OCI-LY7 (cell line): ENCODE measurements around the gene RBMS2. TPM values are rescaled to one million over a fixed set of nuclear protein-coding genes. Genes with fewer than 3 reads are reported as not detected.
A peak's percentile ranks its signal among the peaks of the same experiment; 100 is the strongest.
"Not testable (repeated sequence)": the region's sequence is repeated elsewhere in the genome, so short reads cannot be mapped to it uniquely, and the experiment has no call there.

Source experiments
- BruUV-seq: library from RNA; stranded (reverse); fragments of 400-500 nt; replicated peaks from 2 replicates; lab custom pipeline; 2021; lab: Mats Ljungman, UMichigan
- CTCF ChIA-PET: fragments of 300-600 bp; sonication (Branson Sonifier 250); formaldehyde crosslinking; loops from one replicate; lab custom pipeline; 2022; ENCODE audit warnings: antibody characterized with exemption; ENCODE audit not compliant: unreplicated experiment; lab: Charles Lee
- POLR2A ChIA-PET: fragments of 300-600 bp; sonication (Branson Sonifier 250); formaldehyde crosslinking; loops from one replicate; lab custom pipeline; 2022; ENCODE audit warnings: antibody characterized with exemption; lab: Charles Lee
- DNase-seq: peaks from one replicate; pipeline ENCODE4 v3.0.0-alpha.2; 2015; ENCODE audit warnings: low spot score
- H2AFZ ChIP-seq: fragments of 200-600 bp; sonication (generic), shearing (Covaris generic); 2 replicates; pipeline ENCODE4 v1.6.1; 2014; ENCODE audit warnings: mild to moderate bottlenecking, antibody characterized with exemption, low read length, moderate library complexity
- H3K27ac ChIP-seq: fragments of 200-600 bp; sonication (generic); 2 replicates; pipeline ENCODE4 v1.5.1; 2014; ENCODE audit warnings: mixed run types, low read depth, mild to moderate bottlenecking, moderate library complexity, low read length, inconsistent platforms; ENCODE audit not compliant: poor library complexity, severe bottlenecking
- H3K36me3 ChIP-seq: fragments of 200-600 bp; sonication (generic); 2 replicates; pipeline ENCODE4 v1.6.1; 2014; ENCODE audit warnings: mild to moderate bottlenecking, antibody characterized with exemption, low read length, moderate library complexity, mixed read lengths; ENCODE audit not compliant: insufficient read depth
- H3K4me1 ChIP-seq: fragments of 200-600 bp; sonication (generic); 2 replicates; pipeline ENCODE4 v1.5.1; 2014; ENCODE audit warnings: mild to moderate bottlenecking, low read length; ENCODE audit not compliant: insufficient read depth, poor library complexity, severe bottlenecking
- H3K4me2 ChIP-seq: fragments of 200-600 bp; sonication (generic); 2 replicates; pipeline ENCODE4 v1.6.1; 2014; ENCODE audit warnings: mild to moderate bottlenecking, low read length
- H3K4me3 ChIP-seq: fragments of 200-600 bp; sonication (generic); 2 replicates; pipeline ENCODE4 v1.5.1; 2014; ENCODE audit warnings: mild to moderate bottlenecking, low read depth, low read length; ENCODE audit not compliant: poor library complexity, severe bottlenecking
- H3K79me2 ChIP-seq: fragments of 200-600 bp; sonication (generic); 2 replicates; pipeline ENCODE4 v1.6.1; 2016; ENCODE audit warnings: low read depth, mild to moderate bottlenecking, low read length, moderate library complexity, mixed read lengths; ENCODE audit not compliant: insufficient read depth
- H3K9me2 ChIP-seq: fragments of 200-600 bp; sonication (generic); 2 replicates; pipeline ENCODE4 v1.6.1; 2016; ENCODE audit warnings: mild to moderate bottlenecking, low read length, mixed read lengths; ENCODE audit not compliant: insufficient read depth
- H3K9me3 ChIP-seq: fragments of 200-600 bp; sonication (generic); 2 replicates; pipeline ENCODE4 v1.6.1; 2014; ENCODE audit warnings: mild to moderate bottlenecking, mixed run types, low read length, mixed read lengths
- H4K20me1 ChIP-seq: fragments of 200-600 bp; sonication (generic); 2 replicates; pipeline ENCODE4 v1.6.1; 2014; ENCODE audit warnings: mild to moderate bottlenecking, antibody characterized with exemption, low read length, moderate library complexity, mixed read lengths; ENCODE audit not compliant: insufficient read depth
- CTCF ChIP-seq: fragments of 200-600 bp; sonication (generic); conservative IDR thresholded peaks from 2 replicates; pipeline ENCODE4 v1.5.1; 2014; ENCODE audit warnings: mild to moderate bottlenecking, antibody characterized with exemption, low read length, moderate library complexity, mixed read lengths
- intact Hi-C: fragments of 100-400 bp; cut with micrococcal nuclease; formaldehyde crosslinking; loops from one replicate; pipeline ENCODE4 v1.10.0; 2022; ENCODE audit not compliant: unreplicated experiment
- total RNA-seq, 2 experiments: library from RNA; depleted of rRNA in 1 of 2; stranded (reverse); fragments of >200 nt in 1 of 2; shearing (Covaris generic) in 1 of 2; gene quantifications; 2 replicates each; pipeline ENCODE4 v1.2.3, GENCODE V29; 2014 to 2022

Gene RBMS2
- total RNA-seq, 2 experiments from 2014 or later = 0.27 to 0.32 TPM

- intact Hi-C loops, H3K79me2 ChIP-seq, H3K9me2 ChIP-seq, H3K27ac ChIP-seq, H2AFZ ChIP-seq, H4K20me1 ChIP-seq, BruUV-seq, H3K36me3 ChIP-seq, H3K4me1 ChIP-seq, CTCF ChIA-PET, H3K9me3 ChIP-seq, H3K4me3 ChIP-seq, POLR2A ChIA-PET, H3K4me2 ChIP-seq: not testable (repeated sequence)
- TF ChIP-seq CTCF = peak; percentile 54
- peak; percentile 39 for DNase-seq
Observed at GRCh38 chr12:56496704-56497103, 24.9 kb upstream of the RBMS2 start.

- H4K20me1 ChIP-seq, intact Hi-C loops, H3K4me2 ChIP-seq, H3K27ac ChIP-seq, CTCF ChIA-PET, H3K4me1 ChIP-seq, H3K9me3 ChIP-seq, H3K79me2 ChIP-seq, H3K4me3 ChIP-seq, H3K9me2 ChIP-seq, BruUV-seq, H3K36me3 ChIP-seq, DNase-seq, POLR2A ChIA-PET, H2AFZ ChIP-seq: not testable (repeated sequence)
Observed at GRCh38 chr12:56498126-56498902, 23.3 kb upstream of the RBMS2 start.

GRCh38 chr12:56499452-56499851 lies 22.2 kb upstream of the RBMS2 start:
- CTCF ChIA-PET, H3K4me2 ChIP-seq, POLR2A ChIA-PET, H3K4me3 ChIP-seq, BruUV-seq, H3K79me2 ChIP-seq, H3K36me3 ChIP-seq, intact Hi-C loops, H3K9me2 ChIP-seq, H3K4me1 ChIP-seq, DNase-seq, H3K9me3 ChIP-seq, H4K20me1 ChIP-seq, H3K27ac ChIP-seq, H2AFZ ChIP-seq: not testable (repeated sequence)

GRCh38 chr12:56499879-56500278 lies 21.7 kb upstream of the RBMS2 start:
- POLR2A ChIA-PET, H3K9me2 ChIP-seq, H3K27ac ChIP-seq, H3K79me2 ChIP-seq, H3K4me2 ChIP-seq, H4K20me1 ChIP-seq, DNase-seq, H3K4me3 ChIP-seq, H3K4me1 ChIP-seq, BruUV-seq, H3K9me3 ChIP-seq, H2AFZ ChIP-seq, H3K36me3 ChIP-seq: not testable (repeated sequence)
- intact Hi-C loops = loop anchor here (2.0 kb wide), 1 partner anchor 307 kb away; no protein-coding TSS in a partner anchor
- CTCF ChIA-PET = interaction anchor here (0.6 kb wide), 1 partner anchor 95 kb away, joined by 4 read pairs; no protein-coding TSS in a partner anchor
